ENCODE data around the gene ACAD9.
"Not testable (repeated sequence)": the region's sequence is repeated elsewhere in the genome, so short reads cannot be mapped to it uniquely, and the experiment has no call there.

Gene ACAD9

GRCh38 chr3:128895843-128896697, 16.6 kb downstream of the ACAD9 start:
- DNase-seq (ENCODE audit: low spot score), result no peak

- DNase-seq (ENCODE audit: low spot score), result no peak
These were observed 23.0 kb downstream of the ACAD9 start for GRCh38 chr3:128902426-128902825.

DNA sequence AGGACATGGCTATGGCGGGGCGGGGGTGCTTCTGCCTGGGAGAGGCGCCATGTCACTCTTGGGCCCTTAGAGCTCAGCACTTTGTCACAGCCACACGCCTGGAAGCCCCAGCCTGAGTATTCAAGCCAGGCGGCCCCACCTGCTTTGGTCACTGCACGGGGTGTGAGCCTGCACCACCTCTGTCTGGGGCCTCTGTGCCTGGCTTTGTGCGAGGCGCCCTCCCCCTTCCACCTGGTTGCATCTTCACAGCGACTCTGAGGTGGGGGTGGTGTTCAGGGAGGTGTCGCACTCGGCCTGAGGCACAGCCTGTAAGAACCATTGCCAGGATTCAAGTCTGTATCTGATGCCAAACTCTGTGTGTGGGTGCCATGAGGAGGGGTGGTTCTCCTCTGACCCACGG, 24.1 kb downstream of the ACAD9 start:
- DNase-seq (ENCODE audit: low spot score), result no peak

GRCh38 chr3:128906031-128906803, 26.8 kb downstream of the ACAD9 start:
- DNase-seq (ENCODE audit: low spot score), result no peak

GRCh38 chr3:128906804-128907525, 27.5 kb downstream of the ACAD9 start:
- no peak for DNase-seq (ENCODE audit: low spot score)

- no peak for DNase-seq (ENCODE audit: low spot score)
These were observed 28.5 kb downstream of the ACAD9 start for GRCh38 chr3:128907706-128908445.

DNA sequence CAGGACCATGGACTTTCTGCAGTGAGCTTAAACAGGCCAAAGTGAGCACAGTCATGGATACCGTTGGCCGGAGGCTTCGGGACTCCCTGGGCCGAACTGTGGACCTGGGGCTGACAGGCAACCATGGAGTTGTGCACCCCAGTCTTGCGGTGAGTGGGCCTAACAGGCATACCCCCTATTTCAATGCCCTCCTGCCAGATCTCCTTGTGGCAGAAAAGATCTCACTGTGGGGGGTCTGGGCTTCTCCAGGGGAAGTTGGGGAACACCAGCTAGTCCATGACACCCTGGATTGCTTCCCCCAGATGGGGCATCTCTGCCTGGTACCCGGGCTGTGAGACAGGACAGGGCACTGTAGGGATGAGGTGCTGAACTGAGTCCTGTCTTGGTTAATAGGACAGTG, 29.5 kb downstream of the ACAD9 start:
- no peak for DNase-seq (ENCODE audit: low spot score)

GRCh38 chr3:128910006-128910405, 30.6 kb downstream of the ACAD9 start:
- no peak for DNase-seq (ENCODE audit: low spot score)

- DNase-seq (ENCODE audit: low spot score), result no peak
These were observed 32.5 kb downstream of the ACAD9 start for GRCh38 chr3:128911911-128912310.

GRCh38 chr3:128914966-128915645, 35.7 kb downstream of the ACAD9 start:
- DNase-seq (ENCODE audit: low spot score), result no peak

DNA sequence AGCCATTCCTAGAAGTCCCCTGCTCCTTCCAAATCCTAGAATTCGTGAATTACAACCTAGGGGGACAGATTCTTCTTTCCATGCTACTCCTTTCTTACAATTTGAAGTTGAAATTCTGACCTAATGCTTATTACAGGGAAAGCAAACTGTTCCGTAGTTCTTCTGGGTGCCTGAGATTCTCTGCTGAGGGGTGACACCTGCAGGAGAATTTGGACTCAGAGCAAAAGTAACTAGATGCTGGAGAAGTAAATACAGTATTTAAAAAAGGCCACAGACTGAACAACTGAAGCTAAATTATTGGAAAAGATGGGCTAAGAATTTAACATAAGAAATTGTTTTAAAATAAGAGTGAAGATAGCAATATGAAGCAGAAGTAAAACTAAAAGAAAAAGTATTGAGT, 37.9 kb downstream of the ACAD9 start:
- DNase-seq (ENCODE audit: low spot score), result no peak

DNA sequence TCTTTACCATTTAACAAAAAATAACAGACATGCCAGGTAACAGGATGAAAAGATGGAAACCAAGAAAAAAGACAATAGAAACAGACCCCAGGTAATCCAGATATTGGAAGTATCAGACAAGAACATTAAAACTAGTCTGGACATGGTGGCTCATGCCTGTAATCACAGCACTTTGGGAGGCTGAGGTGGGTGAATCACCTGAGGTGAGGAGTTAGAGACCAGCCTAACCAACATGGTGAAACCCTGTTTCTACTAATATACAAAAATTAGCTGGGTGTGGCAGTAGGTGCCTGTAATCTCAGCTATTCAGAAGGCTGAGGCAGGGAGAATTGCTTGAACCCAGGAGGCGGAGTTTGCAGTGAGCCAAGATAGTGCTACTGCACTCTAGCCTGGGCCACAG, 40.6 kb downstream of the ACAD9 start:
- no peak for DNase-seq (ENCODE audit: low spot score)

DNA sequence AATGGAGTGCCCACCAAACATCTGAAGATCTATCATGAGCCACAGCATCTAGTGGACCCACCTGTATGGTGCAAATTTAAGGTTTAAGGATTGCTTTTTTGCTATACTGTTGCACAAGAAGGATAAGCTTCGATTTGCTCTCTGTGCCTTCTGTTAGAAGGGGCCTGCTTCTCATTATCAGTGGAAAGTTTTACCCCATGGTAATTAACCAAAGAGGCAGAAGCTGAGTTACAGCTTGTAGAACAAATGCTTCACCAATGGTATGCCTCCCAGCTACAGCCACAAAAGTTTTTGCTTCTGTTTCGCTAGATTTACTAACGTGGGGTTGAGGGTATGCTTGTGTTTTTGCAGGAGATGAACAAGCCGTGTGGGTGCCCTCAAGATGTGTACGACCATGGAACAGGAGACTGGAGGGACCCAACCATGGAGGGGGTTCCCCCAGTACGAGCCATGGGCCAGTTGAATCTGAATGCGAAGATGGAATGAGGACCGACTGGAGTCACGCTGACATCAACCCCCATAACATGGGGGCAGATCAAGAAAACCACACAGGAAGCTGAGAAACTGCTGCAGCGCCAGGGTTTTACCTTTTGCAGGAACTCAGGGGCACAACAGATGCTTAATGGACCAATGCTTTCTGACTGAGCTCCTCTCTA, 43.5 kb downstream of the ACAD9 start:
- DNase-seq (ENCODE audit: low spot score), result no peak

DNA sequence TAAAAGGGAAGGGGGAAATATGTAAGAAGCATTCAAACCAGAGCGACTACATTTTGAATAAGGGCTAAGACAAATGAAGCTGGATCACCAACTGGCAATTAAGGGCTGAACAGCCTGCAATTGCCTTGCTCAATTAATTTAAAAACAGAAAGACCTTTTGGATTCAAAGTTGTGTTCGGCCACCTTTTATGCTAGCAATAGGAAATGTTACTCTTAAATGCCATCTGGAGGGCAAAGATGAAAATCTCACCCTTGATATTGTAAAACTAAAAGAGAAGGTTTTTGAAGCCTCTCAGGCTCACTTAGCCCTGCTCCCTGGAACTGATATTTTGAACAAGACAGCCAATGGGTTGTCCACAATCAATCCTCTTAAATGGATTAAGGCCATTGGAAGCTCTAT, 44.2 kb downstream of the ACAD9 start:
- DNase-seq (ENCODE audit: low spot score), result no peak

DNA sequence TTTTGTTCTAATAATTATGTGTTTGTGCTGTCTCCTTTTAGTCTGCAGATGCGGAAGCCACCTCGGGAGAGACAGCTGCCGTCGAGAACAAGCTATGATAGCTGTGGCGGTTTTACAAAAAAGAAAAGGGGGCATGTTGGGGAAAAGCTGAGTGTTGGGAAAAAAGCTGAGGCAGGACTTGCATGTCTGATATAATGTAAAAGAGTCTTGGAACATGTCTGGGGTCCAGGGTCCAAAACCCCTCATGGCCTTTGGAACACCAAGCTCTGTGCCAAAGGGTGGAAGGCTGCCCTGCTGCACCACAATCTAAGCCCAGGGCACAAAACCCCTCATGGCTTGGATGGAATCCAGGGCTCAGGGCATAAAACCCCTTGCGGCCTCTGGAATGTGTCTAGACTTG, 44.6 kb downstream of the ACAD9 start:
- DNase-seq (ENCODE audit: low spot score), result not testable (repeated sequence)

DNA sequence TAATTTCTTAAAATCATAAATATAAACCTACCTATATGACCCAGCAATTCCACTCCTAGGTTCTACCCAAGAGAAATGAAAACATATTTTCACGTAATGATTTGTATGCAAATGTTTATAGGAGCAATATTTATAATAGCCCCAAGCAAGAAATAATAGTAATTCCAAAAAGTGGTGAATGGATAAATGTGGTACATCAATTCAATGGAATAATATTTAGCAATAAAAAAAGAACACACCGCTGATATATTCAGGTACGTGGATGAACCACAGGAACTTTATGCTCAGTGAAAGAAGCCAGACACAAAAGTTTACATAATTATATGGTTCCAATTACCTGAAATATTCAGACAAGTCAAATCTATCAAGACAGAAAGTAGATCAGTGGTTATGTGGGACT, 49.9 kb downstream of the ACAD9 start:
- DNase-seq (ENCODE audit: low spot score), result no peak

- DNase-seq (ENCODE audit: low spot score), result no peak
These were observed 51.6 kb downstream of the ACAD9 start for GRCh38 chr3:128931046-128931445.

- no peak for DNase-seq (ENCODE audit: low spot score)
These were observed 53.2 kb downstream of the ACAD9 start for GRCh38 chr3:128932516-128933212.

DNA sequence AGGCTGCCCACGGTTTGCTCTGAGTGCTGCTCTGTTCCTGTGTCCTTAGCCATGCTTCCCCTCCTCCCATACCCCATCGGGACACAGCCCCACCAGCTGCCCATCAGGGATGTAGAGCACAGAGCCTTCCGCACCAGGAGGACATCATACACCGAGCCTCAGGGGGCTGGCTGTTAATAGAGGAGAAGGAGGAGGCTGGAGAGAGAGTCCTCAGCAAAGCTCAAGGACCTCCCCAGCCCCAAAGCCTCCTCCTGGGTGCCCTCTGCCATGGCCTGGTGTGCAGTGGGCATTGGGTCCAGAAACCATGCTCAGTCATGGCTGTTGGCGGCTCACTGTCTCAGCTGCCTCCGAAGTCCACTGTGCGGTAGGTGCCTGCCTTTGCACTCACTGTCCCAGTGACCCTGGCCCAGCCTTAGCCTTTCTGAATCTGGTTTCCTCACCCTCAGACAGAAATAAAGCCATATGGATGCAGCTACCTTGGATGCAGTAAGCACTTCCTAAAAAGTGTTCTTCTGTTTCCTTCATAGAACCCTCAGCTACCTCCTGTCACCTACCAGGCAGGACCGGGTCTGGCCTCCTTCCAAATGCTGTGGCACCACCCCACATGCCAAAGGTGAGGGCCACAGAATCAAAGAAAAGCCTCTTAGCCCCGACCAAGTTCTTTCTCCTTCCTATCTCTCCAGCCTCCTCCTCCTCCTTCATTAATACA, 53.9 kb downstream of the ACAD9 start:
- DNase-seq (ENCODE audit: low spot score), result no peak

DNA sequence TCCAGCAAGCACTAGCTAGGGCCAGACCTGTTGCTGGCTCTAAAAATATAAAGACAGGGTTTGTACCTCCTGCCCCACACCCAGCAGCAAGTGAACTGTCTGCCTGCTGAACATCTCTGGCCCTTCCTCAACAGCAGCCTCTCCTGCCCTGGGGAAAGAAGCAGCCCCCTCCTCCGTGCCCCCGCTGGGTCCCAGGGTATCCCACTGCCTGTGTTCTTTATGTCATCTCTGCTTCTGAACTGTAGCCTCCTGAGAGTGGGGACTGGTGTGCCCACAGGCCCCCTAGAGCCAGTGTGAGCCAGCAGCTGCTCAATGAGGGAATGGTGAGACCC, 54.5 kb downstream of the ACAD9 start:
- DNase-seq (ENCODE audit: low spot score), result no peak
